ENCODE results near the gene HEXIM1.
A peak's percentile ranks its signal among the peaks of the same experiment; 100 is the strongest.

HEXIM1 gene

GRCh38 chr17:45129940-45130680 is 18.2 kb upstream of the HEXIM1 start:
- in situ Hi-C loops (cut with HindIII; ENCODE audit: low sequenced_read_pairs): no loop called here
- no peak for DNase-seq (ENCODE audit: low read depth)
- no peak overlapping the region for H3K4me3 ChIP-seq (ENCODE audit: low read depth, low read length)
- TF ChIP-seq CTCF (IDR thresholded peaks at IDR 0.05; ENCODE audit: low read depth, low read length, missing control alignments): no peak

GRCh38 chr17:45130681-45131615 is 17.3 kb upstream of the HEXIM1 start:
- DNase-seq (ENCODE audit: low read depth): no peak
- in situ Hi-C loops (cut with HindIII; ENCODE audit: low sequenced_read_pairs): no loop called here
- H3K4me3 ChIP-seq (ENCODE audit: low read depth, low read length): peak overlapping the region; percentile 88
- TF ChIP-seq CTCF (IDR thresholded peaks at IDR 0.05; ENCODE audit: low read depth, low read length, missing control alignments): no peak

GRCh38 chr17:45131616-45132319 is 16.5 kb upstream of the HEXIM1 start:
- DNase-seq (ENCODE audit: low read depth): no peak
- H3K4me3 ChIP-seq (ENCODE audit: low read depth, low read length): peak overlapping the region; percentile 88
- in situ Hi-C loops (cut with HindIII; ENCODE audit: low sequenced_read_pairs): no loop called here
- peak; percentile 77 for TF ChIP-seq CTCF (IDR thresholded peaks at IDR 0.05; ENCODE audit: low read depth, low read length, missing control alignments)

- no peak for DNase-seq (ENCODE audit: low read depth)
- in situ Hi-C loops (cut with HindIII; ENCODE audit: low sequenced_read_pairs): no loop called here
- peak within 1 kb of the TSS; percentile 88 for H3K4me3 ChIP-seq (ENCODE audit: low read depth, low read length)
- no peak for TF ChIP-seq CTCF (IDR thresholded peaks at IDR 0.05; ENCODE audit: low read depth, low read length, missing control alignments)
These were observed 16.0 kb upstream of the HEXIM1 start, which contains the start of gene PLCD3 for GRCh38 chr17:45132320-45132571. TSS of gene PLCD3 (minus strand) at chr17:45132515. CDS start at chr17:45132410, 105 bp downstream.

- H3K4me3 ChIP-seq (ENCODE audit: low read depth, low read length): peak overlapping the region; percentile 88
- no peak for DNase-seq (ENCODE audit: low read depth)
- TF ChIP-seq CTCF (IDR thresholded peaks at IDR 0.05; ENCODE audit: low read depth, low read length, missing control alignments): peak; percentile 75
- in situ Hi-C loops (cut with HindIII; ENCODE audit: low sequenced_read_pairs): no loop called here
These were observed 15.5 kb upstream of the HEXIM1 start for GRCh38 chr17:45132572-45133463.

All from astrocyte of the cerebellum (primary cell).